K562 (cell line): ENCODE results near the gene CD248. TPM values are rescaled to one million over a fixed set of nuclear protein-coding genes. Genes with fewer than 3 reads are reported as not detected.

ENCODE experiments used
- ASH1L ChIP-seq: fragments of 450-650 bp; IDR thresholded peaks from 2 replicates; pipeline ENCODE4 v1.6.1; 2018; ENCODE audit warnings: borderline replicate concordance, mild to moderate bottlenecking, low read depth; ENCODE audit not compliant: partially characterized antibody
- BCOR ChIP-seq: fragments of 450-650 bp; IDR thresholded peaks from 2 replicates; pipeline ENCODE4 v1.6.1; 2016
- FIP1L1 ChIP-seq: fragments of 200-400 bp; formaldehyde crosslinking; IDR thresholded peaks from 2 replicates; pipeline ENCODE4 v1.6.1; 2018; ENCODE audit warnings: mild to moderate bottlenecking, low read depth, low read length; ENCODE audit not compliant: poor library complexity, severe bottlenecking
- GATAD2A ChIP-seq: fragments of 450-650 bp; IDR thresholded peaks from 2 replicates; pipeline ENCODE4 v1.6.1; 2017
- HNRNPH1 ChIP-seq: fragments of 200-400 bp; formaldehyde crosslinking; optimal IDR thresholded peaks from 2 replicates; pipeline ENCODE3; 2017; ENCODE audit warnings: low read depth, mild to moderate bottlenecking, low read length, moderate library complexity
- IRF2 ChIP-seq: sonication (generic); formaldehyde crosslinking; IDR thresholded peaks from 2 replicates; pipeline ENCODE4 v1.8.1; 2022; ENCODE audit warnings: mild to moderate bottlenecking, missing genetic modification reagents
- MCM2 ChIP-seq: fragments of 450-650 bp; IDR thresholded peaks from 2 replicates; pipeline ENCODE4 v1.6.1; 2017; ENCODE audit warnings: low read depth, mild to moderate bottlenecking
- POLR2G ChIP-seq: fragments of 200-400 bp; formaldehyde crosslinking; IDR thresholded peaks from 2 replicates; pipeline ENCODE4 v1.6.1; 2017; ENCODE audit warnings: low read depth, mild to moderate bottlenecking, antibody characterized with exemption, low read length, moderate library complexity
- TRIM28 ChIP-seq: fragments of 450-650 bp; IDR thresholded peaks from 2 replicates; pipeline ENCODE4 v1.6.1; 2017
- U2AF2 ChIP-seq: fragments of 200-400 bp; formaldehyde crosslinking; optimal IDR thresholded peaks from 2 replicates; pipeline ENCODE3; 2017; ENCODE audit warnings: low read depth, mild to moderate bottlenecking, low read length
- ZNF830 ChIP-seq: fragments of 250-450 bp; sonication (Bioruptor Pico); IDR thresholded peaks from 2 replicates; pipeline ENCODE4 v1.5.0; 2021; ENCODE audit warnings: mild to moderate bottlenecking
- polyA plus RNA-seq, 8 experiments: library from polyadenylated mRNA; depleted of rRNA in 4 of 8; stranded (reverse) in 5 of 8; unstranded in 3 of 8; fragments of >200 nt; fragmentation: Nextera tagmentation in 2 of 8; fragmentation: Illumina TruSeq in 1 of 8; extraction: Ambion mirVana in 2 of 8; extraction: Trizol in 1 of 8; gene quantifications; 2 replicates each; pipeline versions ENCODE4 v1.2.1 to v1.2.3, GENCODE V29; 2011 to 2014; ENCODE audit warnings: inconsistent platforms in 1 of 8, missing spikeins in 1 of 8
- total RNA-seq, 7 experiments: library from RNA; depleted of rRNA in 6 of 7; stranded (reverse); fragments of >200 nt in 6 of 7; fragmentation: Illumina TruSeq in 2 of 7; extraction: Trizol in 2 of 7; gene quantifications; 2 replicates each; pipeline versions ENCODE4 v1.2.1 to v1.2.3, GENCODE V29; 2011 to 2021; ENCODE audit warnings: low replicate concordance in 1 of 7
- TF ChIP-seq, protein P1 (sequence below): fragments of 450-650 bp; formaldehyde crosslinking; IDR thresholded peaks from 2 replicates; pipeline ENCODE4 v1.4.0; 2020; ENCODE audit warnings: mild to moderate bottlenecking, moderate library complexity
- TF ChIP-seq, protein P2 (sequence below): sonication (generic); formaldehyde crosslinking; IDR thresholded peaks from 2 replicates; pipeline ENCODE4 v1.9.0; 2022; ENCODE audit warnings: mild to moderate bottlenecking, missing genetic modification reagents
- TF ChIP-seq, protein P3 (sequence below): fragments of 200-800 bp; sonication (Bioruptor generic); IDR thresholded peaks from 2 replicates; pipeline ENCODE4 v1.6.1; 2016; ENCODE audit warnings: missing genetic modification characterization, missing compliant biosample characterization
- TF ChIP-seq, protein P4 (sequence below): fragments of 200-800 bp; sonication (Bioruptor generic); IDR thresholded peaks from 2 replicates; pipeline ENCODE4 v1.6.1; 2017; ENCODE audit warnings: missing genetic modification characterization, missing compliant biosample characterization
- TF ChIP-seq, protein P5 (sequence below): fragments of 250-450 bp; sonication (Bioruptor Pico); IDR thresholded peaks from 2 replicates; pipeline ENCODE4 v1.5.0; 2021
- TF ChIP-seq, protein P6 (sequence below): sonication (generic); formaldehyde crosslinking; IDR thresholded peaks from 2 replicates; pipeline ENCODE4 v1.9.0; 2022; ENCODE audit warnings: mild to moderate bottlenecking, missing genetic modification reagents

The CD248 gene
- total and polyA plus RNA-seq, 9 of the 15 experiments (the other 6 are each of a cell fraction or from before 2014, with no cell fraction given): 0.09 TPM; not detected in 8

DNA sequence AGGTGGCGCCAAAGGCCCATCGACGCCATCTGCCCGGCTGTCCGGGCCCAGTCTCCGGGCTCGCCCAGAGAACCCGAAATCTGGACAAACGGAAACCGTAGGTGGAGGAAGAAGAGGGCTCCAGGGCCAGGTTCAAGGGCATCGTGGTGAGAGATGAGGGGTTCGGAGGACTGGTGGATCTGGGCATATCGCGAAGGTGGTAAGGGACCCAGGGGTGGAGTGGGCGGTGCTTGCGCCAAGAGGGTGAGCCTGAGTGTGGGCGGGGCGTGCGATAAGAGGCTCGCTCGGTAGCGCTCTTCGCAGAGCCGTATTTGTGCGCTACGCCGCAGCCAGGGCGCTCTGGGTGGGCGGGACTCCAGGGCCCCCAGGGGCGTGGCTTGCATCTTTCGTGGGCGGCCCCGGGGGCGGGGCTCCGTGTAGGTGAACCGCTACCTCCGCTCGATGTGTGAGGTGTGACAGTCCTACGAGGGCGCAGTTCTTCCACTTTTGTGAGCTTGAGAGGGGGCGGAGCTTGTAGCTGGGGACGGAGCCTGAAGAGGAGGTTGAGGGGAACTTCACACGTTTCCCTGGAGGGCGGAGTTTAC, 4.8 kb downstream of the CD248 start (continued):
- TF ChIP-seq, protein P1, sequence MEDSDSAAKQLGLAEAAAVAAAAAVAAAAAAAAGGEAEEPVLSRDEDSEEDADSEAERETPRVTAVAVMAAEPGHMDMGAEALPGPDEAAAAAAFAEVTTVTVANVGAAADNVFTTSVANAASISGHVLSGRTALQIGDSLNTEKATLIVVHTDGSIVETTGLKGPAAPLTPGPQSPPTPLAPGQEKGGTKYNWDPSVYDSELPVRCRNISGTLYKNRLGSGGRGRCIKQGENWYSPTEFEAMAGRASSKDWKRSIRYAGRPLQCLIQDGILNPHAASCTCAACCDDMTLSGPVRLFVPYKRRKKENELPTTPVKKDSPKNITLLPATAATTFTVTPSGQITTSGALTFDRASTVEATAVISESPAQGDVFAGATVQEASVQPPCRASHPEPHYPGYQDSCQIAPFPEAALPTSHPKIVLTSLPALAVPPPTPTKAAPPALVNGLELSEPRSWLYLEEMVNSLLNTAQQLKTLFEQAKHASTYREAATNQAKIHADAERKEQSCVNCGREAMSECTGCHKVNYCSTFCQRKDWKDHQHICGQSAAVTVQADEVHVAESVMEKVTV (CRISPR knock-in tag): peak; percentile 96
- TF ChIP-seq MCM2: no peak
- TF ChIP-seq FIP1L1: no peak
- TF ChIP-seq, protein P2, sequence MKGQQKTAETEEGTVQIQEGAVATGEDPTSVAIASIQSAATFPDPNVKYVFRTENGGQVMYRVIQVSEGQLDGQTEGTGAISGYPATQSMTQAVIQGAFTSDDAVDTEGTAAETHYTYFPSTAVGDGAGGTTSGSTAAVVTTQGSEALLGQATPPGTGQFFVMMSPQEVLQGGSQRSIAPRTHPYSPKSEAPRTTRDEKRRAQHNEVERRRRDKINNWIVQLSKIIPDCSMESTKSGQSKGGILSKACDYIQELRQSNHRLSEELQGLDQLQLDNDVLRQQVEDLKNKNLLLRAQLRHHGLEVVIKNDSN (CRISPR knock-in tag): no peak
- TF ChIP-seq, protein P3, sequence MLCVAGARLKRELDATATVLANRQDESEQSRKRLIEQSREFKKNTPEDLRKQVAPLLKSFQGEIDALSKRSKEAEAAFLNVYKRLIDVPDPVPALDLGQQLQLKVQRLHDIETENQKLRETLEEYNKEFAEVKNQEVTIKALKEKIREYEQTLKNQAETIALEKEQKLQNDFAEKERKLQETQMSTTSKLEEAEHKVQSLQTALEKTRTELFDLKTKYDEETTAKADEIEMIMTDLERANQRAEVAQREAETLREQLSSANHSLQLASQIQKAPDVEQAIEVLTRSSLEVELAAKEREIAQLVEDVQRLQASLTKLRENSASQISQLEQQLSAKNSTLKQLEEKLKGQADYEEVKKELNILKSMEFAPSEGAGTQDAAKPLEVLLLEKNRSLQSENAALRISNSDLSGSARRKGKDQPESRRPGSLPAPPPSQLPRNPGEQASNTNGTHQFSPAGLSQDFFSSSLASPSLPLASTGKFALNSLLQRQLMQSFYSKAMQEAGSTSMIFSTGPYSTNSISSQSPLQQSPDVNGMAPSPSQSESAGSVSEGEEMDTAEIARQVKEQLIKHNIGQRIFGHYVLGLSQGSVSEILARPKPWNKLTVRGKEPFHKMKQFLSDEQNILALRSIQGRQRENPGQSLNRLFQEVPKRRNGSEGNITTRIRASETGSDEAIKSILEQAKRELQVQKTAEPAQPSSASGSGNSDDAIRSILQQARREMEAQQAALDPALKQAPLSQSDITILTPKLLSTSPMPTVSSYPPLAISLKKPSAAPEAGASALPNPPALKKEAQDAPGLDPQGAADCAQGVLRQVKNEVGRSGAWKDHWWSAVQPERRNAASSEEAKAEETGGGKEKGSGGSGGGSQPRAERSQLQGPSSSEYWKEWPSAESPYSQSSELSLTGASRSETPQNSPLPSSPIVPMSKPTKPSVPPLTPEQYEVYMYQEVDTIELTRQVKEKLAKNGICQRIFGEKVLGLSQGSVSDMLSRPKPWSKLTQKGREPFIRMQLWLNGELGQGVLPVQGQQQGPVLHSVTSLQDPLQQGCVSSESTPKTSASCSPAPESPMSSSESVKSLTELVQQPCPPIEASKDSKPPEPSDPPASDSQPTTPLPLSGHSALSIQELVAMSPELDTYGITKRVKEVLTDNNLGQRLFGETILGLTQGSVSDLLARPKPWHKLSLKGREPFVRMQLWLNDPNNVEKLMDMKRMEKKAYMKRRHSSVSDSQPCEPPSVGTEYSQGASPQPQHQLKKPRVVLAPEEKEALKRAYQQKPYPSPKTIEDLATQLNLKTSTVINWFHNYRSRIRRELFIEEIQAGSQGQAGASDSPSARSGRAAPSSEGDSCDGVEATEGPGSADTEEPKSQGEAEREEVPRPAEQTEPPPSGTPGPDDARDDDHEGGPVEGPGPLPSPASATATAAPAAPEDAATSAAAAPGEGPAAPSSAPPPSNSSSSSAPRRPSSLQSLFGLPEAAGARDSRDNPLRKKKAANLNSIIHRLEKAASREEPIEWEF (CRISPR knock-in tag): no peak
- no peak for TF ChIP-seq ASH1L
- TF ChIP-seq U2AF2: no peak
- peak; percentile 69 for TF ChIP-seq POLR2G
- no peak for TF ChIP-seq IRF2 (CRISPR knock-in tag)
- TF ChIP-seq, protein P4, sequence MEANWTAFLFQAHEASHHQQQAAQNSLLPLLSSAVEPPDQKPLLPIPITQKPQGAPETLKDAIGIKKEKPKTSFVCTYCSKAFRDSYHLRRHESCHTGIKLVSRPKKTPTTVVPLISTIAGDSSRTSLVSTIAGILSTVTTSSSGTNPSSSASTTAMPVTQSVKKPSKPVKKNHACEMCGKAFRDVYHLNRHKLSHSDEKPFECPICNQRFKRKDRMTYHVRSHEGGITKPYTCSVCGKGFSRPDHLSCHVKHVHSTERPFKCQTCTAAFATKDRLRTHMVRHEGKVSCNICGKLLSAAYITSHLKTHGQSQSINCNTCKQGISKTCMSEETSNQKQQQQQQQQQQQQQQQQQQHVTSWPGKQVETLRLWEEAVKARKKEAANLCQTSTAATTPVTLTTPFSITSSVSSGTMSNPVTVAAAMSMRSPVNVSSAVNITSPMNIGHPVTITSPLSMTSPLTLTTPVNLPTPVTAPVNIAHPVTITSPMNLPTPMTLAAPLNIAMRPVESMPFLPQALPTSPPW (CRISPR knock-in tag): peak; percentile 59
- TF ChIP-seq HNRNPH1: no peak
- TF ChIP-seq GATAD2A: peak; percentile 92
- TF ChIP-seq, protein P5, sequence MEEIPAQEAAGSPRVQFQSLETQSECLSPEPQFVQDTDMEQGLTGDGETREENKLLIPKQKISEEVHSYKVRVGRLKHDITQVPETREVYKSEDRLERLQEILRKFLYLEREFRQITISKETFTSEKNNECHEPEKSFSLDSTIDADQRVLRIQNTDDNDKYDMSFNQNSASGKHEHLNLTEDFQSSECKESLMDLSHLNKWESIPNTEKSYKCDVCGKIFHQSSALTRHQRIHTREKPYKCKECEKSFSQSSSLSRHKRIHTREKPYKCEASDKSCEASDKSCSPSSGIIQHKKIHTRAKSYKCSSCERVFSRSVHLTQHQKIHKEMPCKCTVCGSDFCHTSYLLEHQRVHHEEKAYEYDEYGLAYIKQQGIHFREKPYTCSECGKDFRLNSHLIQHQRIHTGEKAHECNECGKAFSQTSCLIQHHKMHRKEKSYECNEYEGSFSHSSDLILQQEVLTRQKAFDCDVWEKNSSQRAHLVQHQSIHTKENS: no peak
- peak; percentile 96 for TF ChIP-seq BCOR
- TF ChIP-seq, protein P6, sequence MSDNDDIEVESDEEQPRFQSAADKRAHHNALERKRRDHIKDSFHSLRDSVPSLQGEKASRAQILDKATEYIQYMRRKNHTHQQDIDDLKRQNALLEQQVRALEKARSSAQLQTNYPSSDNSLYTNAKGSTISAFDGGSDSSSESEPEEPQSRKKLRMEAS (CRISPR knock-in tag): peak; percentile 98
- no peak for TF ChIP-seq ZNF830 (CRISPR knock-in tag)
- no peak for TF ChIP-seq TRIM28
